Neural crest cell (in vitro differentiated cells): ENCODE results near the gene CRYBB2. TPM values are rescaled to one million over a fixed set of nuclear protein-coding genes. Genes with fewer than 3 reads are reported as not detected.
"Not testable (repeated sequence)": the region's sequence is repeated elsewhere in the genome, so short reads cannot be mapped to it uniquely, and the experiment has no call there.

ENCODE experiments used
- DNase-seq: peaks from one replicate; pipeline ENCODE4 v3.0.0; 2021; ENCODE audit warnings: low read depth, mixed read lengths, low spot score
- H3K27ac Mint-ChIP-seq: one replicate; pipeline ENCODE4 v1.8.0; 2021; ENCODE audit warnings: mild to moderate bottlenecking, mixed read lengths; ENCODE audit not compliant: unreplicated experiment
- H3K27me3 Mint-ChIP-seq: 2 replicates; pipeline ENCODE4 v1.8.0; 2021; ENCODE audit warnings: low read depth, mild to moderate bottlenecking, mixed read lengths
- H3K36me3 Mint-ChIP-seq: 2 replicates; pipeline ENCODE4 v1.8.0; 2021; ENCODE audit warnings: low read depth, mild to moderate bottlenecking, mixed read lengths
- H3K4me1 Mint-ChIP-seq: 2 replicates; pipeline ENCODE4 v1.8.0; 2021; ENCODE audit warnings: mixed read lengths
- H3K4me3 Mint-ChIP-seq: one replicate; pipeline ENCODE4 v1.8.0; 2021; ENCODE audit warnings: mild to moderate bottlenecking, mixed read lengths
- H3K9me3 Mint-ChIP-seq: 2 replicates; pipeline ENCODE4 v1.8.0; 2021; ENCODE audit warnings: mixed read lengths
- total RNA-seq: library from RNA; stranded (reverse); gene quantifications from 2 replicates; pipeline ENCODE4 v1.2.1, GENCODE V29; 2021
- TF ChIP-seq, protein P1 (sequence below): fragments of 200-600 bp; sonication (generic); conservative IDR thresholded peaks from 2 replicates; pipeline ENCODE4 v1.5.0; 2021; ENCODE audit warnings: antibody characterized with exemption, mild to moderate bottlenecking

CRYBB2 gene
- total RNA-seq, 1 donor from 2014 or later = not detected

- TF ChIP-seq, protein P1, sequence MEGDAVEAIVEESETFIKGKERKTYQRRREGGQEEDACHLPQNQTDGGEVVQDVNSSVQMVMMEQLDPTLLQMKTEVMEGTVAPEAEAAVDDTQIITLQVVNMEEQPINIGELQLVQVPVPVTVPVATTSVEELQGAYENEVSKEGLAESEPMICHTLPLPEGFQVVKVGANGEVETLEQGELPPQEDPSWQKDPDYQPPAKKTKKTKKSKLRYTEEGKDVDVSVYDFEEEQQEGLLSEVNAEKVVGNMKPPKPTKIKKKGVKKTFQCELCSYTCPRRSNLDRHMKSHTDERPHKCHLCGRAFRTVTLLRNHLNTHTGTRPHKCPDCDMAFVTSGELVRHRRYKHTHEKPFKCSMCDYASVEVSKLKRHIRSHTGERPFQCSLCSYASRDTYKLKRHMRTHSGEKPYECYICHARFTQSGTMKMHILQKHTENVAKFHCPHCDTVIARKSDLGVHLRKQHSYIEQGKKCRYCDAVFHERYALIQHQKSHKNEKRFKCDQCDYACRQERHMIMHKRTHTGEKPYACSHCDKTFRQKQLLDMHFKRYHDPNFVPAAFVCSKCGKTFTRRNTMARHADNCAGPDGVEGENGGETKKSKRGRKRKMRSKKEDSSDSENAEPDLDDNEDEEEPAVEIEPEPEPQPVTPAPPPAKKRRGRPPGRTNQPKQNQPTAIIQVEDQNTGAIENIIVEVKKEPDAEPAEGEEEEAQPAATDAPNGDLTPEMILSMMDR = no peak
- Mint-ChIP-seq H3K27me3 (peaks cover 33% of the 10 kb centered on the region), H3K36me3 (no peaks in the 10 kb centered on the region), H3K9me3 (no peaks in the 10 kb centered on the region), H3K4me1 (peaks cover 9% of the 10 kb centered on the region), H3K4me3 (no peak overlapping the region), H3K27ac (no peak overlapping the region)
- DNase-seq = no peak
Observed at GRCh38 chr22:25236417-25236816, 17.0 kb downstream of the CRYBB2 start.

- peaks cover 31% of the 10 kb centered on the region for H3K27me3 Mint-ChIP-seq
- H3K4me1 Mint-ChIP-seq = peaks cover 9% of the 10 kb centered on the region
- H3K36me3 Mint-ChIP-seq = no peaks in the 10 kb centered on the region
- no peaks in the 10 kb centered on the region for H3K9me3 Mint-ChIP-seq
- no peak for DNase-seq
- TF ChIP-seq, protein P1 = no peak
- H3K4me3 Mint-ChIP-seq = no peak overlapping the region
- no peak overlapping the region for H3K27ac Mint-ChIP-seq
Observed at GRCh38 chr22:25237503-25237902, 18.1 kb downstream of the CRYBB2 start.

GRCh38 chr22:25238058-25238457 lies 18.6 kb downstream of the CRYBB2 start:
- DNase-seq, H3K4me1 Mint-ChIP-seq, H3K9me3 Mint-ChIP-seq, H3K36me3 Mint-ChIP-seq, H3K27ac Mint-ChIP-seq, H3K4me3 Mint-ChIP-seq: not testable (repeated sequence)
- H3K27me3 Mint-ChIP-seq = peaks cover 31% of the 10 kb centered on the region

GRCh38 chr22:25255169-25255568 lies 35.7 kb downstream of the CRYBB2 start:
- not testable (repeated sequence) for H3K4me1 Mint-ChIP-seq, H3K9me3 Mint-ChIP-seq, H3K27me3 Mint-ChIP-seq, H3K27ac Mint-ChIP-seq, DNase-seq, H3K36me3 Mint-ChIP-seq, H3K4me3 Mint-ChIP-seq

DNA sequence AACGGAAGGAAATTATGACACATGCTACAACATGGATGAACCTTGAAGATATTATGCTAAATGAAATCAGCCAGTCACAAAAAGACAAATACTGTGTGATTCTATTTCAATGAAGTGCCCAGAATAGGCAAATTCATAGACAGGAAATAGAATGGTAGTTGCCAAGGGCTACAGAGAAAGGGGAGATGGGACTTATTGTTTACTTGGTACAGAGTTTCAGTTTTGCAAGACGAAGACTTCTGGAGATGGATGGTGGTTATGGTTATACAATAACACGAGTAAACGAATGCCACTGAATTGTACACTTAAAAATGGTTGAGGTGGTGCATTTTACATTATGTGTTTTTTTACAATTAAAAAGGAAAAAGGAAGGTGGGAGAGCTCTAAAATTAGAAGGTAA lies 48.1 kb downstream of the CRYBB2 start:
- not testable (repeated sequence) for H3K4me1 Mint-ChIP-seq, H3K4me3 Mint-ChIP-seq, H3K9me3 Mint-ChIP-seq, DNase-seq, H3K27ac Mint-ChIP-seq, H3K36me3 Mint-ChIP-seq
- H3K27me3 Mint-ChIP-seq = peaks cover 29% of the 10 kb centered on the region

- H3K9me3 Mint-ChIP-seq, H3K36me3 Mint-ChIP-seq, H3K4me3 Mint-ChIP-seq, H3K27ac Mint-ChIP-seq, H3K4me1 Mint-ChIP-seq, DNase-seq: not testable (repeated sequence)
- H3K27me3 Mint-ChIP-seq = peaks cover 43% of the 10 kb centered on the region
Observed at GRCh38 chr22:25268902-25269301, 49.5 kb downstream of the CRYBB2 start.

DNA sequence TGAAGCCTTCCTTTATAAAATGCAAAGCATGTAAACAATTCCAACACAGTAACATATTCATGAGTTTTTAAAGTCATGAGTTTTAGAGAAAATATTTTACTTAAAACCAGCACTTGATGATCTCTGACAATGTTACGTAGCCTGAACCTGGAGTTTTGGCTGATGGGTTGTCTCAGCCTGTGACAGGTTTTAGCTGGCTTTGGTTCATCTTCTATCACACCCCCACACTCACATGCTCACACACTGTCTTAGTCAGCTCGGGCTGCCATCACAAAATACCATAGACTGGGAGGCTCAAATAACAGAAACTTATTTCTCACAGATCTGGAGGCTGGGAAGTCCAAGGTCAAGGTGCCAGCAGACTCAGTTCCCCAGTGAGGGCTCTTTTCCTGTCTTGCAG lies 50.6 kb downstream of the CRYBB2 start:
- peaks cover 52% of the 10 kb centered on the region for H3K27me3 Mint-ChIP-seq

GRCh38 chr22:25273231-25273630 lies 53.8 kb downstream of the CRYBB2 start:
- not testable (repeated sequence) for H3K36me3 Mint-ChIP-seq, H3K9me3 Mint-ChIP-seq, H3K4me1 Mint-ChIP-seq, DNase-seq, H3K27ac Mint-ChIP-seq, H3K4me3 Mint-ChIP-seq
- H3K27me3 Mint-ChIP-seq = peaks cover 59% of the 10 kb centered on the region

More for the DNA sequence above, 50.6 kb downstream of the CRYBB2 start:
- H3K4me1 Mint-ChIP-seq, H3K9me3 Mint-ChIP-seq, H3K27ac Mint-ChIP-seq, H3K4me3 Mint-ChIP-seq, H3K36me3 Mint-ChIP-seq, DNase-seq: not testable (repeated sequence)

GRCh38 chr22:25273928-25274327 lies 54.5 kb downstream of the CRYBB2 start:
- not testable (repeated sequence) for H3K36me3 Mint-ChIP-seq, DNase-seq, H3K27ac Mint-ChIP-seq, H3K9me3 Mint-ChIP-seq, H3K4me3 Mint-ChIP-seq, H3K4me1 Mint-ChIP-seq
- H3K27me3 Mint-ChIP-seq = peaks cover 58% of the 10 kb centered on the region

GRCh38 chr22:25280118-25280517 lies 60.7 kb downstream of the CRYBB2 start:
- not testable (repeated sequence) for DNase-seq, H3K27ac Mint-ChIP-seq
- peaks cover 72% of the 10 kb centered on the region for H3K27me3 Mint-ChIP-seq

More at GRCh38 chr22:25280118-25280517, 60.7 kb downstream of the CRYBB2 start:
- not testable (repeated sequence) for H3K36me3 Mint-ChIP-seq, H3K4me3 Mint-ChIP-seq, H3K9me3 Mint-ChIP-seq
- peaks cover 35% of the 10 kb centered on the region for H3K4me1 Mint-ChIP-seq
